NCI-H187 (cell line): ENCODE measurements around the gene NLGN1.
"Not testable (repeated sequence)": the region's sequence is repeated elsewhere in the genome, so short reads cannot be mapped to it uniquely, and the experiment has no call there.

ENCODE experiments used
- DNase-seq, 2 experiments: peaks; one replicate each; lab custom pipeline; 2025; lab: John Stamatoyannopoulos, UW

The NLGN1 gene

DNA sequence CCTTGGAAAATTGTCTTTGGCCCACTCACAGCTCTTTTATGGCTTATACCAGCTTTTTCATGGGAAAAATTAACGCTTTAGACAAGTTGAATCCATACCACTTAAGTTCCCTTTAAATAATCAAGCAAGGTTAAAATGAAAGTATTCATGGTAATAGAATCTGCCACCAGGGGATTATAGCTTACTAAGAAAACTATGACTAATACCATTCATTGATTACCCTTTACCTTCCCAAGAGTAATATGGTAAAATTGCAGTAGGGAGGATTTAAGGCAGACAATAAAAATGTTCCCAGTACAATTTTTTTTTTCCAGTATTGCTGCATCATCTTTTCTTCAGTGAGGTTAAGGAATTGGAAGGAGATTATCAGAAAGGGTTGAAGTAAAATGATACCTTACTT is 820.5 kb downstream of the NLGN1 start:
- no peak for DNase-seq

DNA sequence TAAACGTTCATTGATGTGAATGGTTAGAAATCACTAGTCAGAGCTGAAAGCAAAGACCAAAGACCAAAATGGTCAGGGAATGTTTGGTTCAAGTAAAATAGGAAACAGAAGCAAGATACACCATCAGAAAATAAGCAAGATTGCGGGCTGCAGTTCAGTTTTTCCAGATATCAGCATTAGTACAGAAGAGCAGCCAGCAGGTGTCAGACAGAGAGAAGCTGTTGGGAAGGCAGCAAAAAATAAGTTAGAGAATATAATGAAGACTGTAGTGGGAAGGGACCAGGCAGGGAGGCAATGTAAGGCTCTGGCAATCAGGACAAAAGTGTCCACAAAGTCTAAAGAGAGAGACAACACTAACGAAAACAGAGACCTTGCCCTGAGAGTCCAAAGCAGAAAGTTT is 822.2 kb downstream of the NLGN1 start:
- no peak for DNase-seq

DNA sequence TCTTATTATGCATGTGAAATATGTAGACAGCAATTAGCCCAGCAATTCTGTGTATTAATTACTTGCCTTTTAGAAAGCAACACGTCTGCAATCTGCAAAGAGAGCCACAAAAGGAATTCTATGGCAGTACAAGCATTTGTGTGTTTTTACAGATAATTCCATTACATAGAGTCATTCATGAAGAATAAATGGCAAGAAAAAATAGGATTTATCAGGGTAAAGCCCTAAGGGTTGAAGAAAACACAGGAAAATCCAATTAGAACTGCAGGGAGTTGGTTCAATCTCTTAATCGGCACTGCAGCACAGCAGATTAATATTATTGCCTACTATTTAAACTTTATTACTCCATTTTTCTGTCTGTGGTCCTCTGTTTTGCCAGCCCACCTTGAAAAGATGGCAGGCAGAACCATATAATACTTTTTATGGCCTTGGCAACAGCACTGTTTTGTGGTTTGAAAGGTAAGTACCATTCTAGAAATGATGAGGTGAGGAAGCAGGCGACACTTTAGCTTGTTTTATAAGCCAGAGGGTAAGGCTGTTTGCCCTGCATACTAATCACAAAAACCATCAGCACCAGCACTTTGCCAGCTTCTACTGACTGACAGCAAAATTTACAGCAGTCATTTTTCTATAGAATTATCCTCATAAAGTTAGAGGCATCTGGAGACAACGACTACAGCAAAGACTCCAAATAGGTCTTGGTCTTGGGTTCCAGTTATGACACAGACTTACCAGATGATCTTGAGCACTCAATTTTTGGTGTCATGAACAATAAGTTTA is 823.4 kb downstream of the NLGN1 start:
- no peak for DNase-seq

DNA sequence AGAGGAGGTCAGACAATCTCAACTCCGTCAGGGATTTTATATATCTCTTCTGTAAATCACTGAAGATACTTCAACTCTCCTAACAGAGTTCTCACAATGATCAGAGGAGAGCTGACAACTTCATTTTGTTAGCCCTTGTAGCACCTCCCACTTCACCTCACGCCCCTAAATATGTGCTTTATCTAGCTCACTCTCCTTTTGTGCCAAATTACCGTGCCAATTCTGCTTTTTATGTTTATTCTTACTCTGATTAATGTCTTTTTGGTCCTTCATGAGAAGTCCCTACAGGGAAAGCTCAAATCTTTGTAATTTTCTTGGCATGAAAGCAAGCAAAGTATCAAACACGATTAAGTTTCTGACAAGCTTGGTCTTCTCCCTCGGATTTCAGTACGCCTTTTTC is 825.5 kb downstream of the NLGN1 start:
- DNase-seq: no peak

DNA sequence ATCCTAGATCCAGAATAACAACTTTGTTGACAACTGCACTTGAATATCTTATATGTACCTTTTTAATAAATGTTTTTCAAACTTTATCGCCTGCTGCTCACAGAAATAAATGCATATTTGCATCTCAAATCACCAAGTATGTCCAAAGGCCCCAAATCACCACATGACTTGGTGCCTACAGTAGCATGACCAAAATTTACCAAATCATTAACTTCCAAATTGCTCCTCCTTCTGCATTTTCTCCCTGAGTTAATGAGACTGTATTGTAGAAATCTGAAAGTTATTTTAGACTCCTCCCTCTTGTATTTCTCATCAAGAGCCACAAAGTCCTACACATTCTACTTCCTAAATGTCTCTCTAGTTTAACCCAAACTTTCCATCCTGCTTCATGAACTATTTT is 826.1 kb downstream of the NLGN1 start:
- DNase-seq: no peak

DNA sequence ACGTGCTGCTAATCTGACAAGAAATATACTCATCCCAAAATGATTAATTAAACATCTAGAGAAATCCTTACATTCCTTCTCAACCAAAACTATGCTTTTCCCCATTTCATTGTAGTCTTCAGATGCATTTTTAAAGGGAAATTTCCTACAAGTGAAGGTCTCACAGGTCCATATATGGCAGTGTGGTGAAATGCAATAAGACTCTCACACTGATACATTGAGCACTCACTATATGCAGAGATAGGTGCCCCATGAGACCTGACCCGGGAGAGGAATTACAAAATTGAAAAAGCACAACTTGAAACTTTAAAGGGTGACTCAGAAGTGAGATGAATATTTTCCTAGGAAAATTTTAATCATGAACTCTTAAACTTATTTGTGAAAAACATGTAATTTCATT is 832.4 kb downstream of the NLGN1 start:
- DNase-seq: no peak

DNA sequence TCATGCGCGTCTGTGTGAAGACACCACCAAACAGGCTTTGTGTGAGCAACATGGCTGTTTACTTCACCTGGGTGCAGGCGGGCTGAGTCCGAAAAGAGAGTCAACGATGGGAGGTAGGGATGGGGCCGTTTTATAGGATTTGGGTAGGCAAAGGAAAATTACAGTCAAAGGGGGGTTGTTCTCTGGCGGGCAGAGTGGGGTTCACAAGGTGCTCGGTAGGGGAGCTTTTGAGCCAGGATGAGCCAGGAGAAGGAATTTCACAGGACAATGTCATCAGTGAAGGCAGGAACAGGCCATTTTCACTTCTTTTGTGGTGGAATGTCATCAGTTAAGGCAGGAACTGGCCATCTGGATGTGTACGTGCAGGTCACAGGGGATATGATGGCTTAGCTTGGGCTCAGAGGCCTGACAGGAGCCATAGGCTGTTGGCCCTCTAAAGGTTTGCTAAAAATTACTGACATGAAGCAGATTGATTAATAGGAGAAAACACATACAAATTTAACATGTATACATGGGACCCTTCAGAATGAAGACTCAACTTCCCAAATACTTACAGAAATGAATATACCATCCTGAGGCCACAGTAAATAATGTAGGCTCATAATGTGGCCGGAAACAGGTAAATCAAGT is 834.6 kb downstream of the NLGN1 start:
- DNase-seq: not testable (repeated sequence)

DNA sequence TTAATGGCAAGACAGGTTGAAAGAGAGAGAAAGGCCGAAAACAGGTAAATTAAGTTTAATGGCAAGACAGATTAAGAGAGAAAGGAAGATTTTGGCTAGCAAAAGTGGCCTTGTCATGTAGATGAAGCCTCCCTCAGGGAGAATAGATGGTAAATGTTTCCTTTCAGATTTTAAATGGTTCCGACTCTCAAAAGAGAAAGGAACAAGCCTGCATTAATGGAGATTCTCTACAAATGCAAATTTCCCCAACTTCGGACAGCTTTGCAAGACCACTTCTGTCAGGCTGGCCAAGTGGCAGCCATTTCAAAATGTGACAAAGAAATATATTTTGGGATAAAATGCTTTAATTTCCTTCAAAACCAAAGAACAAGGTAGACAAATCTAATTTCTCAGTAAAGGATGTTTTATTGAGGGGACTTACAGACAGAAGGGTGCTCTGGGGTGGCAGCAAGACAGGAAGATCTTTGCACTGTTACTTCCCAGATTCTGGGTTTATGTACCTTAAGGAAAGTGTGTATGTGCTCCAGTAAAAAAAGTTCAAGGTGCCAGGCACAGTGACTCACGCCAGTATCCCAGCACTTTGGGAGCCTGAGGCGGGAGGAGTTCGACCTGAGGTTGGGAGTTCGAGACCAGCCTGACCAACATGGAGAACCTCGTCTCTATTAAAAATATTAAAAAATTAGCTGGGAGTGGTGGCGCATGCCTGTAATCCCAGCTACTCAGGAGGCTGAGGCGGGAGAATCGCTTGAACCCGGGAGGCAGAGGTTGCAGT is 835.3 kb downstream of the NLGN1 start:
- no peak for DNase-seq

DNA sequence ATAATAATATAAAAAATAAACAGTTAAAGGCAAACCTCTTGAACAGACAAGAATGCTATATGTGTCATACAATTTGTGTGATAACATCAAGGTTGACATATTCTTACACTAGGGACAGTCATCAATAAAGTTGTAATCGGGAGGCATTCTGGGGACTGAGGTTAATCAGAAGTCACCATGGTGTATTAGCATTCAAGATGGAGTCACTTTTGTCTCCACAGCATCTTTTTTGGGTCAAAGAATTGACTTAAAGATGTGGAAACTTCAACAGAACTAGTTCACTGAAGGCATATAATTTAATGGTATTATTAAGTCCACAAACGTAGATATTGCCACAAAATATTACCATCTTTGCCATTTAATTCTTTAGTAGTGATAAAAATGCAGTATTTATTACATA is 836.0 kb downstream of the NLGN1 start:
- DNase-seq: no peak

DNA sequence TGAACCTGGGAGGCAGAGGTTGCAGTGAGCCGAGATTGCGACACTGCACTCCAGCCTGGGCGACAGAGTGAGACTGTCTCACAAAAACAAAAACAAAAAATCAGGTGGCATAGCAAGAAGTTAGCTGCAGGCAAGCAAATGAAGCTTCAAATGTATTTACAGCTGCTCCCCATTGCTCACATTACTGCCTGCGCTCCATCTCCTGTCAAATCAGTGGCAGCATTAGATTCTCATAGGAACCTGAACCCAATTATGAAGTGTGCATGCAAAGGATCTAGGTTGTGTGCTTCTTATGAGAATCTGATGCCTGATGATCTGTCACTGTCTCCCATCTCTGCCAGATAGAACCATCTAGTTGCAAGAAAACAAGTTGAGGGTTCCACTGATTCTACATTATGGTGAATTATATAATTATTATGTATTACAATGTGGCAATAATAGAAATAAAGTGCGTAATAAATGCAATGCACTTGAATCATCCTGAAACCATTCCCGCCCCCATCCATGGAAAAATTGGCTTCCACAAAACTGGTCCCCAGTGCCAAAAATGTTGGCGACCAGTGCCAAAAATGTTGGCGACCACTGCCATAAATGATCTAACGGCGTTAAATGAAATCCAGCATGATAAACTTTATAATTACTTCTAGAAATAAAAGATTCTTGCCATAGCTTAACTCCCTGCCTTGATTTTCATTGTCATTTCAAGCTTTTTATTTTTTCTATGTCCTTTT is 844.9 kb downstream of the NLGN1 start:
- DNase-seq: no peak

DNA sequence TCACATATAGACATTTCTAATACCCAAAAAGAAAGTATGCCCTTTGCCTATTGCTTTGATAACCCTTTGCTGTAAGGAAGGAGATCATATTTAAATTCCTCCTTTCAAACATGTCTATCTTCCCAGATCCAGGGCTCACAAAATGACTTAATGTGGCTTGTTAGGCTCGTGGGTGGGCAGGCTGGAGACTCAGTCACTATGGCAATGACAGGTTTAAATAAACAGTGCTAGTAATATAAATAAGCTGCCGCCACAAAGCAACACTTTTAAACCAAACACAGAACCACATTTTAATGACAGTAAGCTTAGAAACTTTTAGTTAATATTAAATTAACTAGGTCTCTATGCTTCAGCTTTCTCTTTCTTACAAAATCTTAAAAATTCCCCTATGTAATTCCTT is 845.6 kb downstream of the NLGN1 start:
- no peak for DNase-seq

DNA sequence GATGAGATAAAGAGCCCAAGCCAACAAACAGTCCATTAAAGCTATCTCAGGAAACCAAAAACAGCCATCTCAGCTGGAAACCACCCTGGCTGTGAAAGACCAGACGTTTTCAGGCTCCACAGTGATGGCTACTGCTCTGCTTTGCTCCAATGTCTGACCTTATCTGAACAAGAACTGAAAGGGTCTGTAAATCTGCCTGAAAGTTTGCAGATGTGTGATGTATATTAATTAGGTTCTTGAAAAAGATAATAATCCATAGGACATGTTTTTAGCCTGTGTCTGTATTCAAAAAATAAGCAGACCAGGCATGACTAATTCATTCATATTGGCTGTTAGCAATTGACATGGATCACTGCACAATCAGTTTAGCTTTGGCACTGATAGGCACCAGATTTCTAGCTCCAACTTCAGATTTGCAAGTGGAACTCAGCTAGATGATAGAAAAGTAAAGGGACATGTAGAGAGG is 850.2 kb downstream of the NLGN1 start:
- DNase-seq: no peak

DNA sequence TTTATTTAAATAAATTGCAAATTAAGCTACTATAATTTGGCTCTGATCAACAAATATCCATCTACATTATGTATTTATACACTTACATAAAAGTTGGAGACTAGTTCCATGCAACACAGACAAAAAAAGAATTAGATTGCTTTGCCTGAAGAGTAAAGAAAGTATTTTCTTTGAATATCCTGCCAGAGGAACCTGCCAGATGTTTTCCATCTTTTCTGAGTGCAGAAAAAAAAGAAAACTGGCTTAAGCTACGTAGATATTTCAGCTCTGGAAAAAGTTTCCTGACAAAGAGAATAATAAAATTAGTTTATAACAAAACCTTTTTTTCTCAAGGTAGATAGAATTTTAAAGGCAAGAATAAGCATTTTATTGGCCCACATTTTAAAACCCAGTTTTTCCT is 854.1 kb downstream of the NLGN1 start:
- no peak for DNase-seq

DNA sequence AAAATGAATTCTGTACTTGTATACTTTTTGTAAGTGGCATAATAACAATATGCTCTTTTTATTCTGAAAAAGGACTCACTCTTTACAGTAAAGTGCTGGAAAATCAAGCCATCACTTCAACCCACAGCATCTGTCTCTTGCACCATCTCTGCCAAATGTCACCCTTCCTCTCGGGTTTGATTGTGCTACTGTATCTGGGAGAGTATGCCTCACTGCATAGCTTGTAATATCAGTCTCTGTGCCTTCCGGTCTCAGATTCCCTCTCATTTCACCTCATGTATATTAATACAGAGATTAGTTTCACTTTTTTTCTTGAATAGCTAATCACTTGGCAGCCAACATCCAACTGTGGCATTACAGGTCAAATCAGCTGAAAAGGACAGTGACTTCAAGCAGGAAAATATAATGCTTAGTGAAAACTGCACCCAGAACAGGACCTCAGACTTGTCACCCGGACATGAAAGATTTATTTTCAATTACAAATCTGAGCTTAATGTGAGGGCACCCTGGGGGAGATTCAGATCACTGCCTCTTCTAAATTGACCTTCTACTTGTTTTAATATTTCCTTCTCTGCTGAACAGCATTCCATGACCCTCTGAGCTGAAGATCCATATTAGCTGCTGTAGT is 855.8 kb downstream of the NLGN1 start:
- no peak for DNase-seq

DNA sequence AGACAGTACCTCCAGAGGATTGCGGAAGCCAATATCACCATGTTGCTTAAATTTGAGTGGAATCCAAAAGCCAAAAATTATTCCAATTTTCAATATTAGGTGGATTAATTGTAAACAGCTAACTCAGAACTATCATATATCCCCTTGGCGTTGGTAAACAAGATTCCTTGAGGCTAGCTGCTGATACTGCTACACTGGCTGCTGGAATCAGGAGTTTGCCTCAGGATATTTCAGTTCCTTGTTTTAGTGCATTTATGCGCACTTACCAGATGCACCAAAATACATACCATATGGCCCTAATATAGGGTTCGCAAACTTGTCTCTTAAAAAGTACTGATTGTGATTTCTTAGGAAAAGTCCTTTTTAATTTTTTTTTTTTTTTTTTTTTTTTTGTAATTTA is 856.4 kb downstream of the NLGN1 start:
- no peak for DNase-seq

DNA sequence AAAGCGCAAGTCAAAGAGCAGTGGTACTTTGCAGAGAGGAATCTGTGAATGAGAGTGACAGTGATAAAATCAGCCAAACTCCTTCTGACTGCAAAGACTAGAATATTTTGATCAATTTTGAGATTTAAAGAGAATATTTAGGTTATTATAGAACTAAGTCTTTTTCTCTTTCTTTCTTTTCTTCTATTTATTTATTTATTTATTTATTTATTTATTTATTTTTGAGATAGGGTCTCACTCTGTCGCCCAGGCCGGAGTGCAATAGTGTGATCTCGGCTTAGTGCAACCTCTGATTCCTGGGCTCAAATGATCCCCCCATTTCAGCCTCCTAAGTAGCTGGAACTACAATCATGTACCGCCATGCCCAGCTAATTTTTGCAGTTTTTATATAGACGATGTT is 857.9 kb downstream of the NLGN1 start:
- no peak for DNase-seq

DNA sequence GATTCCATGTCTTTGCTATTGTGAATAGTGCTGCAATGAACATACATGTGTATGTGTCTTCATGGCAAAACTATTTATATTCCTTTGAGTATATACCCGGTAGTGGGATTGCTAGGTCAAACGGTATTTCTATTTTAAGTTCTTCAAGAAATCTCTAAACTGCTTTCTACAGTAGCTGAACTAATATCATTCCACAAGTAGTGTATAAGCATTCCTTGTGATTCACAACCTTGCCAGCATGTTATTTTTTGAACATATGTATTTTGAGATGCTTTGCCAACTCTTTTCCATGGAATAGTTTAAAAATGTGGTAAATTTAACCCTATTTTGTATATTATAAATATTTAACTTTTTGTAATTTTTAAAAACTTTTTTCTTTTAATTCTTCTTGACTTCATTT is 868.9 kb downstream of the NLGN1 start:
- no peak for DNase-seq

DNA sequence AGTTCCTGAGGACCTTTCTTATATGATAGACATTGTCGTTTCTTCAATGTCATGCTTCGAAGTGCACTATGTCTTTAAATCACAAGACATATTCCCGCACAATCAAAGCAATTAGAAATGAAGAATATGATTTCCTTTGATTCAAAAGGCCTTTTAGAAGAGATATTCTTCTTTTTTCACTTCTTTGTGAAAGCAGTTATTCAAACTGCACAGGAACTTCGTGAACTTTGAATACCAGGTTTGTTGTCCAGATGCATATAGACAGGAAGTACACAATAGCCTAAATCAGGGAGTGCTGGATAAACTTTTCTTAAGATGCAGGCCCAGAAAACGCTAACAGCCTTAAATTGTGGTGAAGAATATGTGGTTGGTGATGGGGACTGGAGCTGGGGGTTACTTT is 870.5 kb downstream of the NLGN1 start:
- no peak for DNase-seq

DNA sequence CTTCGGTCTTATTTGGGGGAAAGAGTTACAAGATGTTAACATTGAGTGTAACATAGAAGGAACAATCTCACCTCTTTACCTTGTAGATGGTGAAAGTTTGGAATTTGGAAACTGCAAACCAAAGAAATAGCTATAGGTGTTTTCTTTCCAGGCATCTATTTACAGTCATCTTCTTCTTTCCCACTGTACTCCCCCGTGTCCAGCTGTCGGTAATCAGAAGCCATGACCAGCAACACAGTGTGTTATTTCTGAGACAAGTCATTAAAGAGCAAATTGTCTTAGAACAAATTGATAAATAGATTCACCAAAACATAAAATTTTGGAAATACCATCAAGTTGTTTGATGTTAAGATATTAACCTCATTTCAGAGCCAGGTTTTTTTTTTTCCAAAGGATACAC is 871.0 kb downstream of the NLGN1 start:
- no peak for DNase-seq

DNA sequence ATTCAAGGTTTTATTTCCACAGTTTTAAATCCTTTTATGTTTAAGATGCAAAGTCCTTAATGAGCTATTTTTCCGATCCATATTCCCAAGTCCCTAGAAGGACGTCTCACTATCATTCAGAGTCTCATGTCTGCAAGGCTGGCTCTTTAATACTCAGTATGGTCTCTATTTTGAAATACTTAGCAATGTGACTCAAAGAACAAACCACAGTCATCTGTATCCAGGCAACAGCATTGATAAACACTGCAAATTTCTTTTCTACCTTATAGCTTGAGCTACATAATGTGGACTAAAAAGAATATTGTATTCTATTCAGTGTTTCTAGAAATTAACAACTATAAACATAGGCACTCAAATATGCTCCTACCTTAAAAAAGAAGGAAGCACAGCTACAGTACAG is 873.3 kb downstream of the NLGN1 start:
- DNase-seq: no peak

DNA sequence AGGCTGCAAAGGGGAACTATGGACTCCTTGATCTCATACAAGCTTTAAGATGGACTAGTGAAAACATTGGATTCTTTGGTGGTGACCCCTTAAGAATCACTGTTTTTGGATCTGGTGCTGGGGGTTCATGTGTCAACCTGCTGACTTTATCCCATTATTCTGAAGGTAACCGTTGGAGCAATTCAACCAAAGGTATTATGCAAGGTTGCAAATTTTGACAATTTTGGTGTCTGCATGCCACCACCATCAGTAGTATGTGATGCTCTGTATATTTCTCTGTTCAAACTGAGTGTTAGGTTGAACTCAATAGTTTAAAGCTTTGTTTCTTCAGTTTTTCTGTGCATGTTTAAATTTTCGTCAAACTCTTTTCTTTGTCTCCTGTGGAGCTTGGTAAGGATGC is 877.8 kb downstream of the NLGN1 start:
- DNase-seq: no peak

DNA sequence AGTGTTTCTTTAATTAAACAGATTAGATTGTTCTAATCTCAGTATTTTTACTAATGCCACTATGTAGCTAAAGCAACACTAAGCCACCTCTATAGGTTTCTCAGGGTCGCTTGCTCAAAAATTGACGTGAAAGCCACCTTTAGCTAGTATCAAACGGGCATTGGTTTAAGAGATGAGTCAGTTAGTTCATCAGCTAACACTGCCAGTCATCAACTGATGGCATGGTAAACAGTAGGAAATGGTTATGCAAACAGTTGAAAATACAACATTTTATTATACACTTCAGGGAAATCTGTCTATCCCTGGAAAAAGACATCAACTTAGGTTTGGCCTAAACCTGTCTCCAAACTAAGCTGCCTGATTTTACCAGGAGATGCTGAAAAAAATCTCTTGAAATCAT is 879.3 kb downstream of the NLGN1 start:
- DNase-seq: no peak
